HUDEP-2 (cell line): ENCODE results near the gene MLXIPL.
A peak's percentile ranks its signal among the peaks of the same experiment; 100 is the strongest.
"Not testable (repeated sequence)": the region's sequence is repeated elsewhere in the genome, so short reads cannot be mapped to it uniquely, and the experiment has no call there.

Source experiments
- DNase-seq, 76 experiments: peaks; one replicate each; lab custom pipeline; 2025; ENCODE audit not compliant: unreplicated experiment in 76 of 76; lab: John Stamatoyannopoulos, UW

The MLXIPL gene

DNA sequence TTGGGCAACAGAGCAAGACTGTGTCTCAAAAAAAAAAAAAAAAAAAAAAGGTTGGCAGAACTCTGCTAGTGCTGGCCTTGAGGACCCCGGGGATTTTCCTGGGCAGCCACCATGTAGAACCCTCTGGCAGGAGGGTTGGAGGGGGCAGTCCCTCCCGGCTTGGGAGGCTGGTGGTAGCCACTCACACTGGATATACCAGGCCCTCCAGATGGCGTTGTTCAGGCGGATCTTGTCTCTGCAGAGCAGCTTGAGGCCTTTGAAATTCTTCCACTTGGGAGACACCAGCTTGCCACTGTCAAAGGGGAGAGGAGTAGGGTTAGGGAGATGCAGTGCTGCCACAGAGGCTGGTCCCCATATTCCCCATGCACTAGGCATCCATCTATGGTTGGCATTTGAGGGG, 8.4 kb downstream of the MLXIPL start:
- DNase-seq, result peak in 9 of 76 experiments; percentile 2 to 15 (median 11)

DNA sequence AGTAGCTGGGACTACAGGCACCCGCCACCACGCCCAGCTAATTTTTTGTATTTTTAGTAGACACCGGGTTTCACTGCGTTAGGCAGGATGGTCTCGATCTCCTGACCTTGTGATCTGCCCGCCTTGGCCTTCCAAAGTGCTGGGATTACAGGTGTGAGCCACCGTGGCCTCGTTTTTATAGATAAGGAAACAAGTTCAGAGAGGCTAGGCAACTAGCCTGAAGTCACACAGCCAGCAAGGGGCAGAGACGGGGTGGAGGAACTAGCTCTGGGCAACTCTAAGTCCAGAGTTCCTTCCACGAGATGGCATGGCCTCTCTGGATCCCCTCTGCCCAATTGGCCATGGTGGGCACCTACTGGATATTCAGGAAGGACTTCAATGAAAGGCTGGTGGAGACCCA, 9.4 kb downstream of the MLXIPL start:
- not testable (repeated sequence) for DNase-seq

DNA sequence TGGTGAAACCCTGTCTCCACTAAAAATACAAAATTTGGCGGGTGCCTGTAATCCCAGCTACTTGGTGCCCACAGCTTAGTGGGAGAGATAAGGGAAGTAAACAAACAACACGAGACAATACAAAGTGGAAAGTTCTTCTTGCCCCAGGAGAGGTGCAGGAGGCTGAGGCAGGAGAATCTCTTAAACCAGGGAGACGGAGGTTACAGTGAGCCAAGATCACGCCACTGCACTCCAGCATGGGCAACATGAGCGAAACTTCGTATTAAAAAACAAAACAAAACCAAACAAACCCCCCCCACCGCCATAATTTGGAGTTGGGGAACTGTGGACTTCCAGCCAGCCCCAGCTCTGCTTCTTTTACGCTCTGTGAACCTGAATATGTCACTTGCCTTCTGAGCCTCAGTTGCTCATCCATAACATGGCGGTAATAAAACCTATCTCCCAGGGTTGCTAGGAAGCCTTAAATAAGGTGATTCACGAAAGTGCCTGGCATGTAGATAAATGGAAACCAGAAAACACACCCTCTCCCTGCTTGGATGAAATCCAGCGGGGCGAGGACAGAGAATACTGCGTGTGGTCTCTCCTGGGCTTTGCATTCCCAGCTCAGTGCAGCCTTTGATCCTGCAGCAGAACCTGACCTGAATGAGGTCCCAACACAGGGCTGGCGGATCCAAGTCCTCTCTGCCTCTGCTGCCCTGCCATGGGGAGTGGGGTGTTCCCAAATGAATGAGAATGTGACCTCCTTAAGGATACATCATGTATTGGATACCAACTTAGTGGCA, 10.2 kb downstream of the MLXIPL start:
- peak in 14 of 76 experiments; percentile 2 to 26 (median 12) for DNase-seq

DNA sequence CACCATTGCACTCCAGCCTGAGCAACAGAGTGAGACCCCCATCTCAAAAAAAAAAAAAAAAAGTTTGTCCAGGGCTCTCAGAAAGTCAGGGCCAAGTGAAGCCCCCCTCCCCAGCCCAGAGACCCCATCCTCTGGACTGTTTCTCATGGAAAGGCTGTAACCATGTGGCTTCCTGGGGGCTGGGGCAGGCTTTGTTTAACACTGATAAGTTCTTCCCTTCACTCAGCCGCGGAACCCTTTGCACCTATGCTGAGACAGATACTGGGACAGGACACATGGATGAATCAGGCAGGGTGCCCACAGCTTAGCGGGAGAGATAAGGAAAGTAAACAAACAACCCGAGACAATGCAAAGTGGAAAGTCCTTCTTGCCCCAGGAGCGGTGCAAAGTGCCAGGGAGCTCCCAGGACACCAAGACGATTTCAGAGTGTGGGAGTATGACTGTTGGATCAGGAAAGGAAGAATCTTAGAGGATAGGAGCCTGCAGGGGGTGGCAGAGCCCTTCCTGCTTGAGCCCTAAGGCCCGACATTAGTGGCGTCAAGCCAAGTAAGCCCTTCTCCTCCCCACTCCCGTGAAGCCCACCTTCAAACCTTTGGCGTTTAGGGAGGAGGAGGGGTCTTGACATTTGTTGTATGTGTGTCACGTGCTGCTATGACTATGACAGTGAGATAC, 11.6 kb downstream of the MLXIPL start:
- DNase-seq, result peak in 74 of 76 experiments; percentile 19 to 83 (median 62)

DNA sequence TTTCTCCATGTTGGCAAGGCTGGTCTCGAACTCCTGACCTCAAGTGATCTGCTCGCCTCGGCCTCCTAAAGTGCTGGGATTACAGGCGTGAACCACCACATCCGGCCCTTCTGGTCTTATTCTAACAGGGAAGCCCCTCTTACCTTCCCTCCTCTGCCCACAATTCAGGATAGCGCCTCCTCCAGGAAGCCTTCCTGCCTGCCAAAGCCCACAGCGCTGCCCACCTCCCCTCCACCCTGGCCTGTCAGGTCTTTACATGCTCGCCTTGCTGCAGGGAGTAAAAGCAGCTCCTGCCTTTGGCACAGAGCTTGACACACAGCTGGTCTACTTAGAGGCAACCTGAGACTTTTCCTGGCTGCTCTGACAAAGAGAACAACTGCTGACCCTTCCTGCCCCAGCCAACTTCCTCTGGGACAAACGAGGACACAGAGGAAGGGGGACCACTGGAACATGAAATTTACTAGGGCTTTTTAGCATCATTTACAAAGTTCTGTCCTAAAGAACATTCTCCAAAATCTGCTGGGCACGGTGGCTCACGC, 13.2 kb downstream of the MLXIPL start:
- DNase-seq, result no peak

DNA sequence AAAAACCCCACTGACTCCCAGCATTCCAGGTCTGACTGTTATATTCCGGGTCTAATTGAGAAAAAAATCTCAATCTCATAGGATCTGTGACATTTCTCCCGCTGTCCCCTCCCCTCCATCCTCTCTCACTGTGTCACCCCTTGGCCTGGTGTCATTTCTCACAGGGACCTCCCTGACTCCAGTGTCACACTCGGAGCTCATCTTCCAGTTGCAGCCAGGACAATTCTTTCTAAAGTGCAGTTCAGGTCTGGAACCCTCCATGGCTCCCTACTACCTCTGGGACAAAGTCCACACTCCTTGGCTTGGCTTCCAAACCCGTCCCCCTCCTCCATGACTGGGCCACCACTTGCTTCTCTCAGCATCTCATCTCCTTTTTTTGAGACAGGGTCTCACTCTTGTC, 14.2 kb downstream of the MLXIPL start:
- no peak for DNase-seq

DNA sequence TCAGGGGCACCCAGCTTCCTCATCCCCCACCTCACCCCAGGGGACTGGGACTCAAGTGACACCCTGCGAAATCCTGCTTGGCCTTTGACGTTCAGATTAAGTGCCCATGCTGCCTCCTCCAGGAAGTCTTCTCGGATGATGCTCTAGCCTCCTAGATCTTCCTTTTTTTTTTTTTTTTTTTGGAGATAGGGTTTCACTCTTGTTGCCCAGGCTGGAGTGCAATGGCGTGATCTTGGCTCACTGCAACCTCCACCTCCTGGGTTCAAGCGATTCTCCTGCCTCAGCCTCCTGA, 16.7 kb downstream of the MLXIPL start:
- DNase-seq, result not testable (repeated sequence)

DNA sequence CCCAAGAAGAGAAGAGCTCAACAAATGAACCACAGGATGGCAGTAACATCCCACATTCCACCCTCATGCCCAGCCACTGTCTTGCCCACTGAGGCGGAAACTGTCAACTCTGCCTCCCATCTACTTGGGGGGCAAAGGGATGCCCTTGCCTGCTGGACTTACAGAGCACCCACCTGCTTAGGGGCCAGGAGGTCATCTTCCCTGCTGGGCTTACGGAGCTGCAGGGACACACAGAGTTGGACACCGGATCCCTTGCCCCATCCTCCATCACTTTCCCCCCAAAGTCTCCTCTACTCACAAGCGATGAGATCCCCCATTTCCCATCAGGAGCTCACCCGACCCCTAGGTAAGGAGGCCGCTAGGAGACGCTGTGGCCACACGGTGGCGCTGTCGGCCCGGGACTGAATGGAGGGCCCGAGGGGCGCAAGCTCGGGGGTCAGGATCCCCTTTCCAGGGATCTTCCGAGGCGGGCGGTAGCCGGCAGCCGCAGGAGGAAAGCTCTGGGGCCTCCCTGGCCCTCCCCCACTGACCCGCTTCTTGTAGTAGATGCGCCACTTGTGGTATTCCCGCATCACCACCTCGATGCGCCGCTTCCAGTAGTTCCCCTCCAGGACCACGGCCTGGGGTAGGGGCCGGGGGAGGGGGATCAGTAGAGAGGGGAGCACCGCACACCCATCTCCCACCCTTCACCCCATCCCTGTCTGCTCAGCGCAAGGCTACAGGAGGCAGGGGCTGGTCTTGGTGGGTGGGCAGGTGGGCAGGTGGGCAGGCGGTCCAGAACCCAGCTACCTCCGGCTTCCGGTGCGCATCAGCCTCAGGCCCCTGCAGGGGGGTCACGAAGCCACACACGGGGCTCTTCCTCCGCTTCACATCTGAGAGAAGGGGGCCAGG, 17.3 kb downstream of the MLXIPL start:
- DNase-seq, result peak in 36 of 76 experiments; percentile 4 to 50 (median 22)

DNA sequence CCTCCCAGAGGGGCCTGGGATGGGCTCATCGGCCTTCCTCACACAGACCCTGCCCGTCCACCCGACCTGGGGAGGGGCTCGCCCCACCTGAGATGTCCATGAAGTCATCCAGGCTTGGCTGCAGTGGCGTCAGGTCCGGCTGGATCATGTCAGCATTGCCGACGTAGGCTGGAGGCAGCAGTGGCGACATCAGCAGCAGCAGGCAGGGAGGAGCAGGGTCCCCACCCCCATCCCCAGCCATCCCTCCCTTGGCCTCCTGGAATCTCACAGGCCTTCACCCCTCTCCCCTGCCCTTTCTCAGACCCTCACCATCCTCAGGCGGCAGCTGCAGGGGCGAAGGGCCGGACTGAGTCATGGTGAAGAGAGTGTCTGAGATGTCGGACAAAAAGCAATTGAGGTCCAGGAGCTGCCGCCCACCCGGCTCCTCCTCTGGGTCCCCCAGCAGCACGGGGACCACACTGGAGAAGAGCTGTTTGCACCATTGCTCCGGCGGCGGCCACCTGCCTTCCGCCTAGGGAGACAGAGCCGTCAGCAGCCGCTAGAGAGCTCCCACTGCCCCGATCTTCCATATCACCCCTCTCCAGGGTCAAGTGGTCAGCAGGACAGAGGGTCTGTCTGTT, 18.6 kb downstream of the MLXIPL start:
- DNase-seq, result no peak

DNA sequence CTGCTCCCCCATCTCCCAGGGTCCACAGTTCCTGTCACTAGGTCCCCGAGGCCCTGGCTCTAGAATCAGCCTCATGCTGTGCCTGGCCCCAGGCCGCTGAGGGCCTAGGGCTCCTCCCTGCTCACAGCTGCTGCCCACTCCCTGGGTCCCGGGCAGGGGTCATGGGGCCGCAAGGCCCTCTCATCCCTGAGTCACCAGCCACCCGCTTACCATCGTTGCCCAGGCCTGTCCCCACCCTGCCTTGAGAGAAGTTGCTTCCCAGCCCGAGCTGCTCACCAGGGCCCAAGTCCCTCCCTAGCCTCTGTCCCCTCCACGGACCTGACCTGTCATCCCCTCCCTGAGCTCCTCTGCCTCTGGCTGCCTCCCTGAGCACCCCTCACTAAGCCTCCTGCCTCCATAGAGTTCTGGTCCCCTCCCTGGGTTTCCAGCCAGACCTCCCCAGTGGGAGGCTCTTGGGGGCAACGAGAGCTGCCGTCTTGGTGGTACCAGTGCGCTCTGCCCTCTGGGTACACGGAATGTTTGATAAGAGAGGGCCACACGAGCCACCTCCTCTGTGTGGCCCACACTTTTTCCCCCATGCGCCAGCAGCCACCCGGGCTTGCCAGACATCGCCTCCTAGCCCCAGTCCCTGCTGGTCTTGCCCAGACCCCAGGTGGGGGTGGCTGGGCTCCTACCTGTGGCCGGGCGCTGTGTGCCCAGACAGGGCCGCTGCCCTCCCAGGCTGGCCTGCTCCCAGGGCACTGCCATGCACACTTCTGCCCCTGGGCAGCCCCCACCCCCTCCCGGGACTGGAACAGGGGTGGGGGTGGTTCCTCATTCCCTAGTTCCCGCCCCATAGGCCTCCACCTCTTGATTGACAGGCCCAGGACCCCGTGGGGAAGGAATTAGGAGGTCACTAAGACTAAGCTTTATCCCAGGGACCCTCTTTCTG, 21.3 kb downstream of the MLXIPL start:
- DNase-seq, result no peak

DNA sequence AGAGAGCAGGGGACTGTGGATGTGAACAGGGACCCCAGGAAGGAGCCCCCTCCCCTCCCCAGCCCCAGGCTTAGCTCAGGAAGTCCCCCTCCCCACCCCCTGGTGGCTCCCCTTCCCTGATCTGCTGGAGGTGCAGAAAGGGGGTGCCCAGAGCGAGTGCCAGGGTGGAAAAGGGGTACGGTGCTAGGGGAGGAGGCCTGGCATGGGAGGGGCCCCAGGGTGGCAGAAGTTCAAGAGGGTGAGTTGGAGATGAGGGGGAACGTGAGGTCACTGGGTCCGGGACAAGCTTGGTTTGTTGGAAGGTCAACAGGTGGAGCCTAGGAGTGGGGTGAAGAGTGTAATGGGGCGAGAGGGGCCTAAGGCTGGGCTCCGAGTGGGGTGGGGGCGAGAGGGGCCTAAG, 24.4 kb downstream of the MLXIPL start:
- no peak for DNase-seq

DNA sequence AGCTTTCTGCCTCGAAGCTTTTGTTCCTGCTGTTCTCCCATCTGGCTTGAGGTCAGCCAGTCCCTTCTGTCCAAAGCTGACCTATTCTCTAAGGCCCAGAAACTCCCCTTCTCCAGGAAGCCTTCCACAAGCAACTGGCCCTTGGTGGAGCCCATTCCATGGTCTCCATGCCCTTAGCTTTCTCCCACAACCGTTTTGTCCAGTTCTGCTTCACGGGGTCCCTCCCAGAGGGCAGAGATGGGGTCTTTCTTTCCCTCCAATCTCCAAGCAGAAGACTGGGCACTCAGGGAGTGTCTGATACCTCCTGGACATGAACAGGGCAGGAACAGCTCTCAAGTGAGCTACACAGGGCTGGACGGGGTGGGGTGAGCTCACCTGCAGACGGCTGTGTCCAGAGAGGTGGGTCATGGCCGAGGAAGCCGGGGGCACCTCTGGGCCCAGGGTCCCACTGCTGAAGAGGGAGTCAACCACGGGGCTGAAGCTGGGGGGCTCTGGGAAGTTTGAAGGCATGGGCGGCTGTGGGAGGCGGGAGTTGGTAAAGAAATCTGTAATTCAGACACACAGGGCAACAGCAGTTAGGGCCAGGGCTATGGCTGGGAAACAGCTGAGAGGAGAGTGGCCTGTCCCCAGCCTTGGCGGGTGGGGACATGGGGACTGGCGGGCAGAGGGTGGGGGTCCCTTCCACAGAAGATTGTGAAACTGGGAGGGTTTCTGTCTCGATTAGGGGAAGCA, 25.0 kb downstream of the MLXIPL start:
- DNase-seq, result no peak

DNA sequence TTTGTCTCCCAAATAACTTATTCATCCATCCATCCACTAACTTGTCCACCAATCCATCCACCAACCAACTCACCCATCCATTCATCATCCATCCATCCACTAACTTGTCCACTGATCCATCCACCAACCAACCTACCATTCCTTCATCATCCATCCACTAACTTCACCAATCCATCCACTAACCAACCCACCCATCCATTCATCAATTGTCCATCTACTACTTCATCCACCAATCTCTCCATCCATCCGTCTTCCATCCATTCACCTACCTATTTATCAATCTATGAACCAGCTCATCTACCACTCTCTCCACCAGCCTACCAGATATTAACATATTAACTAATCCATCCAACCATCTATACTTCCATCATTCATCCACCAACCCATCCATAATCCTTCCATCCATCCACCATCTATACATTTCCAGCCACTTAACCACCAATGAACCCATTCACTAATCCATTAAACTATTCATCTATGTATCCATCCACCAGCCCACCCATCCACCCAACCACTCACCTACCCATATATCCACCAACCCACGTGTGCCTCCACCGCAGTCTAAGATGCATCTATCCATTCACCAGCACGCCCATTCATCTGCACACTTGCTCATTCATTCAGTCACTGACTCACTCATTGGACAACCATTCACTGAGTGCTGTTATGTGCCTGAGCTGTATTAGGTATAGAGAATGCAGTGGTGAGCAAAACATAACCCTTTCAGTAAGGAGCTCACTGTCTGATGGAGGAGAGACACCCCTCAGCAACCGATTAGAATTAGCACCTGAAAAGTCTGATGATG, 26.1 kb downstream of the MLXIPL start:
- DNase-seq, result no peak

DNA sequence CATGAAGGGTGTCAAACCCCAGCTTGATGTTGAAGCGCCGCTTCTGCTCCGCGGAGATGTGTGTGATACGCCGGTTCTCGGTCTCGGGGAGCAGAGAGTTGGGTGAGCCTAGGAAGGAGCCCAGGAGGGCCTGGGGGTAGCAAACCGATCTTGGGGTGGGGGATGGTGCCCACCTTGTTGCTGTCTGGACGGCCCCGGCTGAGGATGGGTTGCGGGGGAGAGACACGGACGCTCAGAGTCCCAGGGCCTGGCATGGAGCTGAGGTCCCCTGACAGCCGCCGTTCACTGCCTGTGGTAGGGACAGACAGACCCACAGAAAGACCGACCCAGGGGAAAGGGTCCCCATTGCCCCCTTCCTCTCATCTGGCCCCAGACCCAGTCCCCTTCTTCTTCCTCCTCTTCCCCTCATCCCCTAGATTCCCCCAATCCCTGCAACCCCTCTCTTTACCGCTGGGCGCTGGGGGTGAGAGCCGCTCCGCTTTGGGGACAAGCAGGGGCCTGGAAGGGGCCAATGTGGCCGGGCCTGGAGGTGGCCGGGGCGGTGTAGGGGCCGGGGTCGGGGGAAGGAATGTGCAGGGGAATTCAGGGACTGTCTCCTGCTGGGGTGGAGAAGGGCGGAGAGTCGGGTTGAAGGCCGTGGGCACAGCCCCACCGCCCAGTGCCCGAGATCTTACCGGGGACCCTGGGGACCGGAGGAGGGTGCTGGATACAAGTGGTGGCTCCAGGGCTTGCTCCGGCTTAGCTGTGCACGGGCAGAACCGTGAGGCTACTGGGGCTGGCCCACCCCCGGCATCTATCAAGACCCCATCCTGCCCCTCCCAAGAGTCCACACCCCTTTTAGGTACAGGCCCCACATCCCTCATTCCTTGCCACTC, 27.9 kb downstream of the MLXIPL start:
- no peak for DNase-seq

DNA sequence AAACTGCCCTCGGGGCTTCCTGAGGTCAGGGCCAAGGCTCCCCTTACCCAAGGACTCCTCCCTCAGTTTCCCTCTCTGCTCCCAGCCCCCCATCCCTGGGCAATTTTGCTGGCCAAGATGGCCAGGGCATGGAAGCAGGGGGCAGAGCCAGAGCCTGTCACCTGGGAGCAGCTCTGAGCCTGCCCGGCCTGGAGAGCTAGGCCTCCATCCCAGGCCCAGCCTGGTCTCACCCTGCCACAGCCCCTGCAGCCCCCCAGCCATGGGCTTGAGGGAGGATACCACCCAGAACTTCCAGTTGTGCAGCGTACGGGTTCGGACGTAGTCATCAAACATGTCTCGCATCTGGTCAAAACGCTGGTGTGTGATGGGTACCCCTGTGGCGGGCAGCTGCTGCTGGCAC, 29.0 kb downstream of the MLXIPL start:
- DNase-seq, result no peak

DNA sequence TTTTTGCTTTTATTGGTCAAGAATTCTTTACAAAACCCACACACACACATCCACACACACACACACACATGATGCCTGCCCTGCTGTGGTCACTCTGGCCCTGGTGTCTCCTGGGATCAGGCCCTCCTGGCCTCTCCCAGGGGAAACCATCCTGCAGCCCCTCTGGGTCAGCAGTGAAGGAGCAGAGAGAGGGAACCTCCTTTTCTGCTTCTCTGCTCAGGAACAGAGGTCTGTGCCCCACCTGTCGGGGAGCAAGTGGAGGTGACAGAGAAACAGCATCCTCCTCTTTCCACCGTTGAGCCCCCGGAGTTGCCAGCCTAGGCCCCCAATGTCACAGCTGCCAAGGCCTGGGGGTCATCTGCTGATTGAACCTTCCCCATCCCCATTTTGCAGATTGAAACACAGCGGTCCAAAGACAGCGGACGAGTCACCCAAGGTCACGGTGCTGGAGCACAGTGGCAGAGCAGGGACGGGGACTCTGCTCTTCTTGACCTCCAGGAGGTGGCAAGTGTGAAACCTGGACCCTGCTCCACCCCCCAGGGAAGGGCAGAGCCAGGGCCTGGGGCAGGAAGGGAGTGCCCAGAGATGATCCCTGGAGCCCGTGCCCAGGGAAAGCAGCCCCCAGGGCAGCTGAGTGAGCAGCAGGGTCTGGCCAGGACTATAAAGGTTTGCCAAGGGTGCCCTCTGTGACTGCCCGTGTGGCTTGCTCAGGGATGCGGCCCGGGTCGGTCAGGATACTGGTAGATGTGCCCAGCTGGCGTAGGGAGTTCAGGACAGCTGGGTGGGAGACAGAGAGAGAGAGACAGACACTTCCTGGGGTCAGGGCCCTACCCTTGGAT, 30.9 kb downstream of the MLXIPL start:
- no peak for DNase-seq
